ENCODE measurements around the gene NANS. TPM values are rescaled to one million over a fixed set of nuclear protein-coding genes. Genes with fewer than 3 reads are reported as not detected.

Gene NANS
- total RNA-seq, 1 experiment from 2014 or later, result 48.9 TPM

GRCh38 chr9:98007251-98007928 lies 49.1 kb upstream of the NANS start (continued):
- TF ChIP-seq, protein P1, sequence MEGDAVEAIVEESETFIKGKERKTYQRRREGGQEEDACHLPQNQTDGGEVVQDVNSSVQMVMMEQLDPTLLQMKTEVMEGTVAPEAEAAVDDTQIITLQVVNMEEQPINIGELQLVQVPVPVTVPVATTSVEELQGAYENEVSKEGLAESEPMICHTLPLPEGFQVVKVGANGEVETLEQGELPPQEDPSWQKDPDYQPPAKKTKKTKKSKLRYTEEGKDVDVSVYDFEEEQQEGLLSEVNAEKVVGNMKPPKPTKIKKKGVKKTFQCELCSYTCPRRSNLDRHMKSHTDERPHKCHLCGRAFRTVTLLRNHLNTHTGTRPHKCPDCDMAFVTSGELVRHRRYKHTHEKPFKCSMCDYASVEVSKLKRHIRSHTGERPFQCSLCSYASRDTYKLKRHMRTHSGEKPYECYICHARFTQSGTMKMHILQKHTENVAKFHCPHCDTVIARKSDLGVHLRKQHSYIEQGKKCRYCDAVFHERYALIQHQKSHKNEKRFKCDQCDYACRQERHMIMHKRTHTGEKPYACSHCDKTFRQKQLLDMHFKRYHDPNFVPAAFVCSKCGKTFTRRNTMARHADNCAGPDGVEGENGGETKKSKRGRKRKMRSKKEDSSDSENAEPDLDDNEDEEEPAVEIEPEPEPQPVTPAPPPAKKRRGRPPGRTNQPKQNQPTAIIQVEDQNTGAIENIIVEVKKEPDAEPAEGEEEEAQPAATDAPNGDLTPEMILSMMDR (IDR thresholded peaks at IDR 0.05 in 2 of 3, conservative IDR thresholded peaks at IDR 0.05 in 1 of 3; ENCODE audit: borderline replicate concordance in 1 of 3, insufficient read depth in 1 of 3, low read depth in 2 of 3, low read length in 2 of 3), result no peak
- no peak for TF ChIP-seq MAX (IDR thresholded peaks at IDR 0.05)
- TF ChIP-seq ZFX (IDR thresholded peaks at IDR 0.05), result no peak
- TF ChIP-seq, protein P2, sequence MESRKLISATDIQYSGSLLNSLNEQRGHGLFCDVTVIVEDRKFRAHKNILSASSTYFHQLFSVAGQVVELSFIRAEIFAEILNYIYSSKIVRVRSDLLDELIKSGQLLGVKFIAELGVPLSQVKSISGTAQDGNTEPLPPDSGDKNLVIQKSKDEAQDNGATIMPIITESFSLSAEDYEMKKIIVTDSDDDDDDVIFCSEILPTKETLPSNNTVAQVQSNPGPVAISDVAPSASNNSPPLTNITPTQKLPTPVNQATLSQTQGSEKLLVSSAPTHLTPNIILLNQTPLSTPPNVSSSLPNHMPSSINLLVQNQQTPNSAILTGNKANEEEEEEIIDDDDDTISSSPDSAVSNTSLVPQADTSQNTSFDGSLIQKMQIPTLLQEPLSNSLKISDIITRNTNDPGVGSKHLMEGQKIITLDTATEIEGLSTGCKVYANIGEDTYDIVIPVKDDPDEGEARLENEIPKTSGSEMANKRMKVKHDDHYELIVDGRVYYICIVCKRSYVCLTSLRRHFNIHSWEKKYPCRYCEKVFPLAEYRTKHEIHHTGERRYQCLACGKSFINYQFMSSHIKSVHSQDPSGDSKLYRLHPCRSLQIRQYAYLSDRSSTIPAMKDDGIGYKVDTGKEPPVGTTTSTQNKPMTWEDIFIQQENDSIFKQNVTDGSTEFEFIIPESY (IDR thresholded peaks at IDR 0.05; ENCODE audit: extremely low read depth, insufficient replicate concordance, low read length), result no peak
- TF ChIP-seq SP1 (IDR thresholded peaks at IDR 0.05; ENCODE audit: low read depth), result no peak
- TF ChIP-seq RAD21 (IDR thresholded peaks at IDR 0.05; ENCODE audit: low read depth), result no peak

DNA sequence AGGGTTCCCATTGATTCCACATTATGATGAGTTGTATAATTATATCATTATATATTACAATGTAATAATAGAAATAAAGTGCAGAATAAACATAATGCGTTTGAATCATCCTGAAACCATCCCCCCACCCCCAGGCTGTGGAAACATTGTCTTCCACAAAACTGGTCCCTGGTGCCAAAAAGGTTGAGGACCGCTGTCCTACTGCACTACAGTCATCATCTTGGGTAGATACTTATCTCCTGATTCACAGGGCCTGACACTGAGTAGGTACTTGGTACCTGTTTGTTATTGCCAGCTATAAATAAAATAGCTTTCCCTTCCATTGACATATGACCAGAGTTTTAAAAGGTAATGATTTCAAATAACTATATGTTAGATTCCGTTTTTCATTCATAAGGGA lies 47.8 kb upstream of the NANS start:
- intact Hi-C loops (cut with micrococcal nuclease), result no loop called here
- BruUV-seq (replicated peaks), result no TSS peak
- H2AFZ ChIP-seq (ENCODE audit: low read depth, low read length, poor library complexity, severe bottlenecking), result no peak overlapping the region
- ChIA-PET CTCF (no interaction called here), RAD21 (ENCODE audit: low non-redundant PET in 1 of 2, low total read pairs in 2 of 2, uncharacterized antibody in 2 of 2, unreplicated experiment in 2 of 2) (no interaction called here), POLR2A (no interaction called here)
- H3K27ac ChIP-seq (ENCODE audit: low read depth, low read length), result no peak overlapping the region
- H3K4me1 ChIP-seq (ENCODE audit: control insufficient read depth in 1 of 2, insufficient read depth in 2 of 2, low read length in 2 of 2), result peaks cover 0 to 16% of the 10 kb centered on the region in 2 experiments; a peak in 2 of 4 replicates
- TF ChIP-seq EGR1 (IDR thresholded peaks at IDR 0.05; ENCODE audit: low read depth) (no peak), POLR2A (IDR thresholded peaks at IDR 0.05; ENCODE audit: borderline replicate concordance, extremely low read depth, insufficient read depth, insufficient read length) (no peak), POLR2AphosphoS5 (IDR thresholded peaks at IDR 0.05; ENCODE audit: low read depth, low read length) (no peak), ZFX (IDR thresholded peaks at IDR 0.05) (no peak)
- TF ChIP-seq, protein P3, sequence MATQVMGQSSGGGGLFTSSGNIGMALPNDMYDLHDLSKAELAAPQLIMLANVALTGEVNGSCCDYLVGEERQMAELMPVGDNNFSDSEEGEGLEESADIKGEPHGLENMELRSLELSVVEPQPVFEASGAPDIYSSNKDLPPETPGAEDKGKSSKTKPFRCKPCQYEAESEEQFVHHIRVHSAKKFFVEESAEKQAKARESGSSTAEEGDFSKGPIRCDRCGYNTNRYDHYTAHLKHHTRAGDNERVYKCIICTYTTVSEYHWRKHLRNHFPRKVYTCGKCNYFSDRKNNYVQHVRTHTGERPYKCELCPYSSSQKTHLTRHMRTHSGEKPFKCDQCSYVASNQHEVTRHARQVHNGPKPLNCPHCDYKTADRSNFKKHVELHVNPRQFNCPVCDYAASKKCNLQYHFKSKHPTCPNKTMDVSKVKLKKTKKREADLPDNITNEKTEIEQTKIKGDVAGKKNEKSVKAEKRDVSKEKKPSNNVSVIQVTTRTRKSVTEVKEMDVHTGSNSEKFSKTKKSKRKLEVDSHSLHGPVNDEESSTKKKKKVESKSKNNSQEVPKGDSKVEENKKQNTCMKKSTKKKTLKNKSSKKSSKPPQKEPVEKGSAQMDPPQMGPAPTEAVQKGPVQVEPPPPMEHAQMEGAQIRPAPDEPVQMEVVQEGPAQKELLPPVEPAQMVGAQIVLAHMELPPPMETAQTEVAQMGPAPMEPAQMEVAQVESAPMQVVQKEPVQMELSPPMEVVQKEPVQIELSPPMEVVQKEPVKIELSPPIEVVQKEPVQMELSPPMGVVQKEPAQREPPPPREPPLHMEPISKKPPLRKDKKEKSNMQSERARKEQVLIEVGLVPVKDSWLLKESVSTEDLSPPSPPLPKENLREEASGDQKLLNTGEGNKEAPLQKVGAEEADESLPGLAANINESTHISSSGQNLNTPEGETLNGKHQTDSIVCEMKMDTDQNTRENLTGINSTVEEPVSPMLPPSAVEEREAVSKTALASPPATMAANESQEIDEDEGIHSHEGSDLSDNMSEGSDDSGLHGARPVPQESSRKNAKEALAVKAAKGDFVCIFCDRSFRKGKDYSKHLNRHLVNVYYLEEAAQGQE (IDR thresholded peaks at IDR 0.05; ENCODE audit: low read depth), result no peak
- TF ChIP-seq, protein P1 (IDR thresholded peaks at IDR 0.05 in 2 of 3, conservative IDR thresholded peaks at IDR 0.05 in 1 of 3; ENCODE audit: borderline replicate concordance in 1 of 3, insufficient read depth in 1 of 3, low read depth in 2 of 3, low read length in 2 of 3), result no peak
- H3K36me3 ChIP-seq (ENCODE audit: control insufficient read depth in 1 of 2, insufficient read depth in 2 of 2, low read length in 2 of 2), result peaks cover 77 to 85% of the 10 kb centered on the region in 2 experiments
- no peak for DNase-seq (ENCODE audit: low read depth, low spot score)
- no peaks in the 10 kb centered on the region for H3K9me3 ChIP-seq (ENCODE audit: control insufficient read depth in 1 of 2, insufficient read depth in 1 of 2, low read depth in 1 of 2, low read length in 2 of 2)
- ATAC-seq, result no peak
- peaks cover 98% of the 10 kb centered on the region for H3K79me2 ChIP-seq (ENCODE audit: insufficient read depth, low read length)
- H3K4me2 ChIP-seq (ENCODE audit: low read length), result no peak overlapping the region
- no peaks in the 10 kb centered on the region for H3K9me2 ChIP-seq (ENCODE audit: insufficient read depth)
- no peaks in the 10 kb centered on the region for H3K27me3 ChIP-seq (ENCODE audit: insufficient read depth, low read length)
- no peak overlapping the region for H3K9ac ChIP-seq (ENCODE audit: low read length)
- H3K4me3 ChIP-seq (replicated peaks in 1 of 2; ENCODE audit: low read depth in 1 of 2, low read length in 2 of 2), result no peak overlapping the region
- peaks cover 6% of the 10 kb centered on the region; the same call in 1 of the 2 replicates for H4K20me1 ChIP-seq (ENCODE audit: insufficient read depth)

Measured in HCT116 (cell line).